Endothelial cell of umbilical vein (primary cell): Measurements from ENCODE around the gene TMEM108.

Source experiments
- CTCF ChIP-seq, 2 donors: IDR thresholded peaks; 1 replicate in 1 of 2; 2 replicates in 1 of 2; pipeline ENCODE4 v1.5.1; 2011; ENCODE audit warnings: low read length in 2 of 2, mild to moderate bottlenecking in 2 of 2, moderate library complexity in 2 of 2, control low read depth in 1 of 2, inconsistent platforms in 1 of 2, low read depth in 1 of 2; ENCODE audit not compliant: insufficient read depth in 1 of 2; ENCODE audit errors: extremely low read depth in 1 of 2
- EZH2 ChIP-seq: IDR thresholded peaks from 2 replicates; pipeline ENCODE4 v1.6.1; 2012; ENCODE audit warnings: borderline replicate concordance, low read depth, mild to moderate bottlenecking, moderate library complexity, low read length, inconsistent platforms; ENCODE audit not compliant: severe bottlenecking
- MYC ChIP-seq: IDR thresholded peaks from one replicate; pipeline ENCODE4 v1.6.1; 2011; ENCODE audit warnings: mild to moderate bottlenecking, low read depth, low read length
- POLR2A ChIP-seq: IDR thresholded peaks from 2 replicates; pipeline ENCODE4 v1.6.1; 2012; ENCODE audit warnings: low read depth, mild to moderate bottlenecking, control low read depth, low read length

GRCh38 chr3:133426721-133427120 is 388.5 kb downstream of the TMEM108 start:
- TF ChIP-seq MYC (no peak), POLR2A (no peak), CTCF (IDR thresholded peaks at IDR 0.05; ENCODE audit: extremely low read depth in 1 of 2, insufficient read depth in 1 of 2, low read depth in 1 of 2, low read length in 2 of 2) (no peak), EZH2 (no peak)
